B cell (primary cell): ENCODE data around the gene SLTM.

Source experiments
- CTCF ChIP-seq: fragments of 200-600 bp; IDR thresholded peaks from one replicate; pipeline ENCODE4 v1.8.0; 2022; ENCODE audit warnings: antibody characterized with exemption, mild to moderate bottlenecking
- EZH2 ChIP-seq: IDR thresholded peaks from 2 replicates; pipeline ENCODE4 v1.6.1; 2012; ENCODE audit warnings: borderline replicate concordance, low read depth, mild to moderate bottlenecking, moderate library complexity, low read length; ENCODE audit not compliant: insufficient read depth, poor library complexity, severe bottlenecking

GRCh38 chr15:58864602-58865424, 68.7 kb downstream of the SLTM start:
- TF ChIP-seq CTCF (no peak), EZH2 (no peak)
